GM12864 (cell line): Measurements from ENCODE around the gene ERC2.

Experiments used
- DNase-seq: peaks from one replicate; pipeline ENCODE4 v3.0.0-alpha.2; 2011; ENCODE audit warnings: low read depth
- H3K4me3 ChIP-seq: 2 replicates; pipeline ENCODE4 v1.5.1; 2011; ENCODE audit warnings: mild to moderate bottlenecking, low read depth, low read length, control low read depth
- TF ChIP-seq, protein P1 (sequence below): IDR thresholded peaks from 2 replicates; pipeline ENCODE4 v1.5.1; 2011; ENCODE audit warnings: low read depth, mild to moderate bottlenecking, moderate library complexity, low read length, control low read depth, inconsistent platforms; ENCODE audit errors: missing control alignments

Gene ERC2

DNA sequence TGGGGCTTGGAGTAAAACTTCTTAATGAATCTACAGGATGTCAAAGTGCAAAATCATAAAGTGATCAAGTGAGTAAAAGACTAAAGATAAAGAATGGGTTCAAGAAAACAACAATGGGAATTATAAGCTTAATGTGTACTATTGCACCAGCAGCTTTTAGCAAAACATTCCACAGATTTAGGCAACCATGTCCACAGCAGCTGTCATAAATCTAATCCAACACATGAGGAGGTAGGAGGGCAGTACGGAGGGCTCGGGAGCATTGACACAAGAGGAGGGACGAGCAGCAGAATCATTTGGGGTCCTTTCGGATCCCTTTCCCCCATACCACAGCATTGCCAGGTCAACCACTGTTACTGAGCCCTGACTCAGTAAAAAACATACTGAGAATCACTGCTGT is 516.9 kb downstream of the ERC2 start:
- TF ChIP-seq, protein P1, sequence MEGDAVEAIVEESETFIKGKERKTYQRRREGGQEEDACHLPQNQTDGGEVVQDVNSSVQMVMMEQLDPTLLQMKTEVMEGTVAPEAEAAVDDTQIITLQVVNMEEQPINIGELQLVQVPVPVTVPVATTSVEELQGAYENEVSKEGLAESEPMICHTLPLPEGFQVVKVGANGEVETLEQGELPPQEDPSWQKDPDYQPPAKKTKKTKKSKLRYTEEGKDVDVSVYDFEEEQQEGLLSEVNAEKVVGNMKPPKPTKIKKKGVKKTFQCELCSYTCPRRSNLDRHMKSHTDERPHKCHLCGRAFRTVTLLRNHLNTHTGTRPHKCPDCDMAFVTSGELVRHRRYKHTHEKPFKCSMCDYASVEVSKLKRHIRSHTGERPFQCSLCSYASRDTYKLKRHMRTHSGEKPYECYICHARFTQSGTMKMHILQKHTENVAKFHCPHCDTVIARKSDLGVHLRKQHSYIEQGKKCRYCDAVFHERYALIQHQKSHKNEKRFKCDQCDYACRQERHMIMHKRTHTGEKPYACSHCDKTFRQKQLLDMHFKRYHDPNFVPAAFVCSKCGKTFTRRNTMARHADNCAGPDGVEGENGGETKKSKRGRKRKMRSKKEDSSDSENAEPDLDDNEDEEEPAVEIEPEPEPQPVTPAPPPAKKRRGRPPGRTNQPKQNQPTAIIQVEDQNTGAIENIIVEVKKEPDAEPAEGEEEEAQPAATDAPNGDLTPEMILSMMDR, result no peak
- no peak for DNase-seq
- H3K4me3 ChIP-seq, result no peak overlapping the region

DNA sequence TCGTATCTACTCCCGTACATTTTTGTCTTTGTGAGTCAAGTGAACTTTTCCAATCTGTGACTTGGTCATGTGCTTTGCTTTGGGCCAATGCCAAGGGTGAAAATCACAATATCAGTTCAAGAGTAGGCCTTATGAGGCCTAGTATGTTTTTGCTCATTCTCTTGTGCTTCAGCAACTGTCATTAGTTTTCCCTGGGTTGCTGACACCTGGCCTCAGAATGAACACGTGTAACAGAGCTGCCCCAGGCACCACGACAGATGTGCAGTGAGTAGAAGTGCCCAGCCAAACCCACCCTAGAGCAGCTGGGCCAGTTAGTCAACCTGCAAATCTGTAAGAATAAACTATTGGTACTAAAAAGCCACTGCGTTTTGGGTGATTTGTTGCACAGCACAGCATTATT is 520.9 kb downstream of the ERC2 start:
- no peak overlapping the region for H3K4me3 ChIP-seq
- DNase-seq, result no peak
- TF ChIP-seq, protein P1, result no peak

DNA sequence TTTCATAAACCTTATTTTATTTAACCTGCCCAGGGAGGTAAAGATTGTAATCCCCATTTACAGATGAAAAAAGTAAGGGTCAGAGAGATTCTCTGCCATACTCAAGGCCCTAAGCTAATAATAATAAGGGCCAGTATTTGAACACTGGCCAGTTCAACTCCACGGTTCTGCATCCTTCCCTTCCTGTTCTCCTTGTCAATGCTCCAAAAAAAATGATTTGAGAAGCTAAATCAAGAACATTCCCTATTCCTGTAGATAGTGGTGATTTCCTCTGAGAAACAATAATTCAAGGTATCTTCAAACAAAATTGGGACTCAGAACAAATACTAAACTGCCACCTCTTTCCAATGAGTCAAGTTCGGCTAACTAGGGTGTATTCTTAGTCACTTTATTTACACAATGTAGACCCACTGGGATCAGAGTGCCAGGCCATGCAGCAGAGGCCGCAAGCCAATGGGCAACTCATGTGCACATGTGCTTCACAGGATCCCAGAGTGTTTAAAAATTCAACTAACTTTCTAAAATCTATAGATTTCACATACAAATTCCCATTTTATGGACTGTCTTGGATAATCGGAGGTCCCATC is 521.6 kb downstream of the ERC2 start:
- TF ChIP-seq, protein P1, result no peak
- no peak for DNase-seq
- H3K4me3 ChIP-seq, result no peak overlapping the region

DNA sequence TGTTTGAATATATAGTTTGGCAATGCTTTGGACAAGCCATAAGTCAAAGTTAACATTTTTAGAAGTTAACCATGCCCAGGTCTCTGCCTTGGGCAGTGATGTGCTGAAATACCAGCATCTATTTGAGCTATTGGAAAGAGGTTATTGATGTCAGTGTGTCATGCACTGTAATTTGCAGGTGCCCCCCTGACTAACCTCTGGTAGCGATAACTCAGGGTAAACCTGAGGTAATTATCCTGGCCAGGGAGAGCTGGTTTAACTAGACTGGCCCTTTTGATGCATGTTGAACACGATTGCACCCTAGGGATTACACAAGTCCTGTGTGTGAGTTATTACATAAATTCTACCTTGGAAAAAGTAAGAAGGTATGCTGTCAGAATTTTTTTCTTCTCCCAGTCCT is 525.4 kb downstream of the ERC2 start:
- H3K4me3 ChIP-seq, result no peak overlapping the region
- DNase-seq, result no peak
- TF ChIP-seq, protein P1, result no peak

DNA sequence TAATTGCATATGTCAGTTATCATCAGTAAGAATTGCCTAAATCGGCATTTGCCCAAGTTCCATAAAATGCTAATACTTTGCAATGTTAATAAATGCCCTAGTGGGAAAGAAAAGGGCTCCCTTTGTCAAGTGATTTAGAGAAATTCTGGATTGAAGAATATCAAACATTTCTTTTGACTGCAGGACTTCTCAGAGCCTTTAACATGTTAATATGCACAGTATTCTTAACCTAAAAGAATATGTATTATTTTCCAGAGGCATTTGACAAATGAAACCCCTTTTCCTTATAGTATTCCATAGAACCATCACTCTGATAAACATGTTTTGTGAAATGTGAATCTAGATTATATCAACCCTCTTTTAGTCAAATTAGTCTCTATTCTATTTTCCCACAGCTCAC is 529.0 kb downstream of the ERC2 start:
- TF ChIP-seq, protein P1, result no peak
- no peak for DNase-seq
- no peak overlapping the region for H3K4me3 ChIP-seq

DNA sequence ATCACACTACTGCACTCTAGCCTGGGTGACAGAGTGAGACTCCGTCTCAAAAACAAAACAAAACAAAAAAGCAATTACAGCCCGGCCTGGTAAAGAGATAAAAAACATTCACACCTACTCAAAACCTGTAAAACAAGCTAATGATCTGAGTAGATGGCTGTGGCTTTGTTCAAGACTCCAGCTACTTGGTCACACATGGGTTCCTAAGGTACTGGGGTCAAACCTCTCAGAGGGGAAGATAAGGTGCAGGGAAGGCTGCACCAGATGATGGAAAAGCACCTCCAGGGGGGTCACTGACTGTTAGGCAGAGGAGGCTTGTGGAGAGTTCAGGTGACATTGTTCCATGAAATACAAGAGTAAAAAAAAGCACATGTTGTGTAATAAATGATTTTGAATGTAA is 531.0 kb downstream of the ERC2 start:
- no peak overlapping the region for H3K4me3 ChIP-seq
- no peak for DNase-seq

More for the DNA sequence above, 531.0 kb downstream of the ERC2 start:
- TF ChIP-seq, protein P1, result no peak
